HCT116 (cell line): ENCODE data around the gene BRMS1. TPM values are rescaled to one million over a fixed set of nuclear protein-coding genes. Genes with fewer than 3 reads are reported as not detected.
A peak's percentile ranks its signal among the peaks of the same experiment; 100 is the strongest.

Experiments
- ATAC-seq: fragments of 200-7000 bp; cut with Tn5 transposase; 2 replicates; pipeline ENCODE4 v1.9.1; 2020; ENCODE audit warnings: mild to moderate bottlenecking, moderate library complexity
- BruUV-seq: library from RNA; stranded (reverse); fragments of 400-500 nt; replicated peaks from 2 replicates; lab custom pipeline; 2021; lab: Mats Ljungman, UMichigan
- CTCF ChIA-PET: fragments of 300-600 bp; sonication (Branson Sonifier 250); formaldehyde crosslinking; loops from one replicate; lab custom pipeline; 2021; ENCODE audit warnings: antibody characterized with exemption; lab: Charles Lee
- POLR2A ChIA-PET: fragments of 300-600, 350-600 bp; sonication (Branson Sonifier 250); formaldehyde crosslinking; loops from one replicate; lab custom pipeline; 2021; ENCODE audit warnings: antibody characterized with exemption; lab: Charles Lee
- RAD21 ChIA-PET, 2 experiments: fragments of 300-600 bp; sonication (Branson Sonifier 250); formaldehyde crosslinking; loops; one replicate each; lab custom pipeline; 2023; ENCODE audit warnings: low total read pairs in 2 of 2; ENCODE audit not compliant: uncharacterized antibody in 2 of 2, unreplicated experiment in 2 of 2, low non-redundant PET in 1 of 2; lab: Charles Lee
- DNase-seq: peaks from one replicate; pipeline ENCODE4 v3.0.0-alpha.2; 2010; ENCODE audit warnings: low read depth, low spot score
- H2AFZ ChIP-seq: fragments of 200-600 bp; shearing (Covaris generic), sonication (generic); 2 replicates; pipeline ENCODE4 v1.6.1; 2017; ENCODE audit warnings: low read depth, mixed run types, mixed read lengths, antibody characterized with exemption, low read length; ENCODE audit not compliant: poor library complexity, severe bottlenecking
- H3K27ac ChIP-seq: 2 replicates; pipeline ENCODE4 v1.5.1; 2012; ENCODE audit warnings: low read depth, low read length
- H3K27me3 ChIP-seq: fragments of 200-600 bp; sonication (generic); 2 replicates; pipeline ENCODE4 v1.6.1; 2016; ENCODE audit warnings: mixed run types, low read length, mixed read lengths; ENCODE audit not compliant: insufficient read depth
- H3K36me3 ChIP-seq, 2 experiments: fragments of 200-500 bp in 1 of 2; fragments of 200-600 bp in 1 of 2; sonication (Bioruptor generic) in 1 of 2; sonication (generic) in 1 of 2; 2 replicates each; pipeline versions ENCODE4 v1.5.1 to v1.6.1; 2014 to 2016; ENCODE audit warnings: low read length in 2 of 2, inconsistent platforms in 1 of 2, mixed read lengths in 1 of 2, mixed run types in 1 of 2; ENCODE audit not compliant: insufficient read depth in 2 of 2, control insufficient read depth in 1 of 2
- H3K4me1 ChIP-seq, 2 experiments: fragments of 200-600 bp in 1 of 2; sonication (generic) in 1 of 2; 2 replicates each; pipeline versions ENCODE4 v1.5.1 to v1.6.1; 2012 to 2017; ENCODE audit warnings: low read length in 2 of 2, inconsistent platforms in 1 of 2, mild to moderate bottlenecking in 1 of 2, mixed read lengths in 1 of 2, mixed run types in 1 of 2, moderate library complexity in 1 of 2; ENCODE audit not compliant: insufficient read depth in 2 of 2, control insufficient read depth in 1 of 2
- H3K4me2 ChIP-seq: fragments of 200-600 bp; sonication (generic); 2 replicates; pipeline ENCODE4 v1.6.1; 2017; ENCODE audit warnings: mixed run types, low read length, mixed read lengths
- H3K4me3 ChIP-seq, 2 experiments: fragments of 200-600 bp in 1 of 2; sonication (generic) in 1 of 2; replicated peaks in 1 of 2; 2 replicates each; pipeline ENCODE4 v1.5.1; 2011 to 2016; ENCODE audit warnings: low read length in 2 of 2, control low read depth in 1 of 2, low read depth in 1 of 2, mild to moderate bottlenecking in 1 of 2, mixed read lengths in 1 of 2, mixed run types in 1 of 2
- H3K79me2 ChIP-seq: fragments of 200-600 bp; sonication (generic); 2 replicates; pipeline ENCODE4 v1.6.1; 2017; ENCODE audit warnings: mild to moderate bottlenecking, mixed run types, low read length, moderate library complexity, mixed read lengths; ENCODE audit not compliant: insufficient read depth
- H3K9ac ChIP-seq: fragments of 200-600 bp; sonication (generic); 2 replicates; pipeline ENCODE4 v1.6.1; 2016; ENCODE audit warnings: low read length, mixed read lengths
- H3K9me2 ChIP-seq: fragments of 200-600 bp; sonication (generic), shearing (Covaris generic); 2 replicates; pipeline ENCODE4 v1.6.1; 2017; ENCODE audit warnings: mixed run types, mild to moderate bottlenecking, moderate library complexity; ENCODE audit not compliant: insufficient read depth
- H3K9me3 ChIP-seq, 2 experiments: fragments of 200-500 bp in 1 of 2; fragments of 200-600 bp in 1 of 2; sonication (Bioruptor generic) in 1 of 2; sonication (generic) in 1 of 2; 2 replicates each; pipeline ENCODE4 v1.6.1; 2014 to 2017; ENCODE audit warnings: low read length in 2 of 2, mixed read lengths in 2 of 2, inconsistent platforms in 1 of 2, low read depth in 1 of 2, mild to moderate bottlenecking in 1 of 2, mixed run types in 1 of 2, moderate library complexity in 1 of 2; ENCODE audit not compliant: control insufficient read depth in 1 of 2, insufficient read depth in 1 of 2
- H4K20me1 ChIP-seq: fragments of 200-600 bp; sonication (generic), shearing (Covaris generic); 2 replicates; pipeline ENCODE4 v1.6.1; 2017; ENCODE audit warnings: mixed run types, mild to moderate bottlenecking, moderate library complexity; ENCODE audit not compliant: insufficient read depth
- EZH2 ChIP-seq: fragments of 200-600 bp; sonication (generic); IDR thresholded peaks from 2 replicates; pipeline ENCODE4 v1.6.1; 2017; ENCODE audit warnings: antibody characterized with exemption, mixed run types
- JUND ChIP-seq: IDR thresholded peaks from 2 replicates; pipeline ENCODE4 v1.6.1; 2012
- RAD21 ChIP-seq: IDR thresholded peaks from 2 replicates; pipeline ENCODE4 v1.6.1; 2012; ENCODE audit warnings: low read depth, mild to moderate bottlenecking
- SIN3A ChIP-seq: IDR thresholded peaks from 2 replicates; pipeline ENCODE4 v1.6.1; 2012; ENCODE audit warnings: low read depth
- YY1 ChIP-seq: IDR thresholded peaks from 2 replicates; pipeline ENCODE4 v1.6.1; 2011; ENCODE audit warnings: low read length, low read depth, moderate library complexity, mild to moderate bottlenecking; ENCODE audit not compliant: insufficient replicate concordance; ENCODE audit errors: extremely low read depth
- ZFX ChIP-seq: fragments of 450-650 bp; IDR thresholded peaks from 2 replicates; pipeline ENCODE4 v1.6.1; 2017
- ZNF274 ChIP-seq: fragments of 200-500 bp; sonication (Bioruptor generic); IDR thresholded peaks from 2 replicates; pipeline ENCODE4 v1.6.1; 2014; ENCODE audit warnings: mild to moderate bottlenecking, low read depth, low read length, inconsistent platforms
- intact Hi-C: fragments of 100-400 bp; cut with micrococcal nuclease; formaldehyde crosslinking; loops from 2 replicates; pipeline ENCODE4 v1.10.0; 2022
- total RNA-seq: library from RNA; stranded (reverse); gene quantifications from one replicate; pipeline ENCODE4 v1.2.1, GENCODE V29; 2021; ENCODE audit not compliant: unreplicated experiment
- TF ChIP-seq, protein P1 (sequence below): IDR thresholded peaks from 2 replicates; pipeline ENCODE4 v1.6.1; 2012
- TF ChIP-seq, protein P2 (sequence below): IDR thresholded peaks from 2 replicates; pipeline ENCODE4 v1.6.1; 2011; ENCODE audit warnings: mild to moderate bottlenecking, low read length, moderate library complexity; ENCODE audit not compliant: insufficient replicate concordance; ENCODE audit errors: extremely low read depth

BRMS1 gene
- total RNA-seq, 1 experiment from 2014 or later, result 42.1 TPM

DNA sequence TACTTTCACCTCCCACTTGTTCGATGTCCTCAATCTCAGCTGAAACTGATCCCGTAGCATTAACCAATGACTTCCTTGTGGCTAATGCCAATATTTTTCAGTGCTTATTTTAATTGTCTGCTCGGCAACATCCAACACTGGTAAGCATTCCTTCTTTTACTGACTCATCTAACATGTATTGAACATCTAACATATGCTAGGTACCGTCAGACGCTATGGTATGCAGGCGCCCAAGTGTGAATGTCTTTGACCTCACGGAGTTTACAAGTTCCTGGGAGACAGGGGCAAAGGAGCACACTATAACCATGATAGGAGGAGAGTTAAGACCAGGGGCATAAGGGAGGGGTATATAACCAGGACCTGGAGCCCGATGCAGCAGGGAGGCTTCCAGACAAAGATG, 1.7 kb downstream of the BRMS1 start:
- Histone ChIP-seq H3K79me2 (peaks cover 22% of the 10 kb centered on the region), H3K36me3 (peaks cover 8 to 12% of the 10 kb centered on the region in 2 experiments; a peak in 3 of 4 replicates), H3K4me2 (peak overlapping the region; percentile 89), H3K9me2 (no peaks in the 10 kb centered on the region), H4K20me1 (no peaks in the 10 kb centered on the region), H3K9ac (no peak overlapping the region), H3K4me3 (no peak overlapping the region), H3K27ac (no peak overlapping the region), H3K4me1 (peaks cover 11 to 35% of the 10 kb centered on the region in 2 experiments), H3K27me3 (no peaks in the 10 kb centered on the region), H3K9me3 (no peaks in the 10 kb centered on the region), H2AFZ (no peak overlapping the region)
- BruUV-seq, result no TSS peak
- RAD21 ChIA-PET, result no interaction called here
- POLR2A ChIA-PET, result no interaction called here
- CTCF ChIA-PET, result no interaction called here
- intact Hi-C loops, result no loop called here
- DNase-seq (no peak), ATAC-seq (no peak)
- TF ChIP-seq JUND (no peak), RAD21 (no peak), YY1 (no peak), EZH2 (no peak), ZFX (no peak), ZNF274 (no peak), SIN3A (no peak)
- TF ChIP-seq, protein P1, sequence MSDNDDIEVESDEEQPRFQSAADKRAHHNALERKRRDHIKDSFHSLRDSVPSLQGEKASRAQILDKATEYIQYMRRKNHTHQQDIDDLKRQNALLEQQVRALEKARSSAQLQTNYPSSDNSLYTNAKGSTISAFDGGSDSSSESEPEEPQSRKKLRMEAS, result no peak
- TF ChIP-seq, protein P2, sequence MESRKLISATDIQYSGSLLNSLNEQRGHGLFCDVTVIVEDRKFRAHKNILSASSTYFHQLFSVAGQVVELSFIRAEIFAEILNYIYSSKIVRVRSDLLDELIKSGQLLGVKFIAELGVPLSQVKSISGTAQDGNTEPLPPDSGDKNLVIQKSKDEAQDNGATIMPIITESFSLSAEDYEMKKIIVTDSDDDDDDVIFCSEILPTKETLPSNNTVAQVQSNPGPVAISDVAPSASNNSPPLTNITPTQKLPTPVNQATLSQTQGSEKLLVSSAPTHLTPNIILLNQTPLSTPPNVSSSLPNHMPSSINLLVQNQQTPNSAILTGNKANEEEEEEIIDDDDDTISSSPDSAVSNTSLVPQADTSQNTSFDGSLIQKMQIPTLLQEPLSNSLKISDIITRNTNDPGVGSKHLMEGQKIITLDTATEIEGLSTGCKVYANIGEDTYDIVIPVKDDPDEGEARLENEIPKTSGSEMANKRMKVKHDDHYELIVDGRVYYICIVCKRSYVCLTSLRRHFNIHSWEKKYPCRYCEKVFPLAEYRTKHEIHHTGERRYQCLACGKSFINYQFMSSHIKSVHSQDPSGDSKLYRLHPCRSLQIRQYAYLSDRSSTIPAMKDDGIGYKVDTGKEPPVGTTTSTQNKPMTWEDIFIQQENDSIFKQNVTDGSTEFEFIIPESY, result no peak
